Measurements from ENCODE around the gene CCNY. TPM values are rescaled to one million over a fixed set of nuclear protein-coding genes. Genes with fewer than 3 reads are reported as not detected.

CCNY gene
- total RNA-seq, 2 experiments from 2014 or later = 42.2 to 48.8 TPM

GRCh38 chr10:35458500-35459448 lies 122.5 kb downstream of the CCNY start:
- peak overlapping the region; percentile 10 for H3K27ac Mint-ChIP-seq
- no peaks in the 10 kb centered on the region for H3K9me3 Mint-ChIP-seq
- no peak overlapping the region for H3K4me3 Mint-ChIP-seq
- intact Hi-C loops (cut with micrococcal nuclease) = no loop called here
- ChIA-PET POLR2A (no interaction called here), CTCF (interaction anchor here (1.0 kb wide), 1 partner anchor 13 kb away, joined by 3 read pairs; no protein-coding TSS in a partner anchor)
- ATAC-seq (no peak), DNase-seq (no peak)
- H3K36me3 Mint-ChIP-seq (ENCODE audit: low read depth) = peaks cover 3% of the 10 kb centered on the region
- peaks cover 33% of the 10 kb centered on the region for H3K4me1 Mint-ChIP-seq (ENCODE audit: low read depth)
- no peak for TF ChIP-seq CTCF (IDR thresholded peaks at IDR 0.05)
- H3K27me3 Mint-ChIP-seq = no peaks in the 10 kb centered on the region

GRCh38 chr10:35459449-35459847 lies 123.1 kb downstream of the CCNY start:
- TF ChIP-seq CTCF (IDR thresholded peaks at IDR 0.05) = no peak
- POLR2A ChIA-PET = no interaction called here
- Mint-ChIP-seq H3K27ac (peak overlapping the region; percentile 6), H3K4me1 (ENCODE audit: low read depth) (peaks cover 26% of the 10 kb centered on the region), H3K36me3 (ENCODE audit: low read depth) (no peaks in the 10 kb centered on the region), H3K9me3 (no peaks in the 10 kb centered on the region), H3K27me3 (no peaks in the 10 kb centered on the region), H3K4me3 (no peak overlapping the region)
- ATAC-seq = peak; percentile 77
- peak; percentile 26 for DNase-seq
- intact Hi-C loops (cut with micrococcal nuclease) = no loop called here
- CTCF ChIA-PET = interaction anchor here (1.0 kb wide), 1 partner anchor 12 kb away, joined by 3 read pairs; no protein-coding TSS in a partner anchor

GRCh38 chr10:35460852-35461460 lies 124.6 kb downstream of the CCNY start:
- Mint-ChIP-seq H3K9me3 (no peaks in the 10 kb centered on the region), H3K36me3 (ENCODE audit: low read depth) (no peaks in the 10 kb centered on the region), H3K4me3 (no peak overlapping the region), H3K27ac (peak overlapping the region; percentile 6), H3K27me3 (no peaks in the 10 kb centered on the region), H3K4me1 (ENCODE audit: low read depth) (peaks cover 16% of the 10 kb centered on the region)
- POLR2A ChIA-PET = interaction anchor here (0.9 kb wide), 1 partner anchor 23 kb away, joined by 3 read pairs; no protein-coding TSS in a partner anchor
- TF ChIP-seq CTCF (IDR thresholded peaks at IDR 0.05) = no peak
- DNase-seq (no peak), ATAC-seq (no peak)
- intact Hi-C loops (cut with micrococcal nuclease) = no loop called here
- CTCF ChIA-PET = no interaction called here

GRCh38 chr10:35462491-35462934 lies 126.2 kb downstream of the CCNY start:
- ATAC-seq (peak; percentile 55), DNase-seq (no peak)
- no peak for TF ChIP-seq CTCF (IDR thresholded peaks at IDR 0.05)
- Mint-ChIP-seq H3K4me1 (ENCODE audit: low read depth) (peaks cover 7% of the 10 kb centered on the region), H3K27ac (no peak overlapping the region), H3K36me3 (ENCODE audit: low read depth) (no peaks in the 10 kb centered on the region), H3K27me3 (no peaks in the 10 kb centered on the region), H3K4me3 (no peak overlapping the region), H3K9me3 (no peaks in the 10 kb centered on the region)
- intact Hi-C loops (cut with micrococcal nuclease) = no loop called here
- ChIA-PET POLR2A (no interaction called here), CTCF (no interaction called here)

All from activated CD8-positive, alpha-beta T cell treated with anti-CD3 and anti-CD28 coated beads for 36 hours (primary cell).